ENCODE data around the gene SMARCA2.

- TF ChIP-seq EP300 (IDR thresholded peaks at IDR 0.05) = no peak
- TF ChIP-seq CTCF (IDR thresholded peaks at IDR 0.05) = no peak
Measured at GRCh38 chr9:2193552-2193951, 178.4 kb downstream of the SMARCA2 start.
